ENCODE data around the gene CYP4F3. TPM values are rescaled to one million over a fixed set of nuclear protein-coding genes. Genes with fewer than 3 reads are reported as not detected.
"Not testable (repeated sequence)": the region's sequence is repeated elsewhere in the genome, so short reads cannot be mapped to it uniquely, and the experiment has no call there.

The CYP4F3 gene
- total RNA-seq, 2 experiments from 2014 or later, result 0.10 TPM; not detected in 1

DNA sequence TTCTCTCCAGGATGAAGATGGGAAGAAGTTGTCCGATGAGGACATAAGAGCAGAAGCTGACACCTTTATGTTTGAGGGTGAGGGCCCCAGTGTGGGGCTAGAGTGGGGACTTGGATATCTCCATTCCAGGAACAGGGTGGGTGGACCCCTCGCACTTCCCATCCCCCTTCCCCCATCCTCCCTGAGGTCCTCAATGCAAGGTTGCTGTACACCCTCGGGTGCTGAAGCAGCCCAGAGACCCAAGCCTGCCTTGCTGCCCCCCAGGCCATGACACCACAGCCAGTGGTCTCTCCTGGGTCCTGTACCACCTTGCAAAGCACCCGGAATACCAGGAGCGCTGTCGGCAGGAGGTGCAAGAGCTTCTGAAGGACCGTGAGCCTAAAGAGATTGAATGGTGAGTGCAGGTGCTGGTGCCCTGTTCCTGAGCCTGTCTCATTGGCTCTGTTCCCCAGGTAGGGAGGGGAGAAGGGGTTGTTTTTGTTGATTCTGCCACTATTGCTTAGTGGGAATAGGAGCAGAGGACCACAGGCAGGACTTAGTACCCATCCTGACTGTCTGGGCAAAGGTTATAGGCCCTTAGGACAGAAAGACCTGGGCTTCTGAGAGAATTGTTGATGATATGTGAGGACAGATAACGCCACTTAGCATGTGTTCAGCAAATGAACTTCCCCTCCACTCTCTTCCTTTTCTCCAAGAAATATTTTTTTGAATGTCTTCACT lies 12.0 kb downstream of the CYP4F3 start:
- ChIA-PET CTCF (no interaction called here), POLR2A (no interaction called here)

DNA sequence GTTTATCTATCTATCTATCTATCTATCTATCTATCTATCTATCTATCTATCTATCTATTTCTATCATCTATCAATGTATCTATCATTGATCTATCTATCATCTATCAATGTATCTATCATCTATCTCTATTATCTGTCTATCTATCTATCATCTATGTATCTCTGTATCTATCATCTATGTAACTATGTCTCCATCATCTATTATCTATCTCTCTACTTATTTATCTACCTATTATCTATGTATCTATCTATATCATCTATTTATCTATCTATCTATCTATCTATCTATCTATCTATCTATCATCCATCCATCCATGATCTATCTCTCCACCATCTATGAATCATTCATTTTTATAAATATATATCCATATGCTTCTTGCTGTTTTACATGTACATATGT lies 15.8 kb downstream of the CYP4F3 start:
- ChIA-PET POLR2A (no interaction called here), CTCF (no interaction called here)

DNA sequence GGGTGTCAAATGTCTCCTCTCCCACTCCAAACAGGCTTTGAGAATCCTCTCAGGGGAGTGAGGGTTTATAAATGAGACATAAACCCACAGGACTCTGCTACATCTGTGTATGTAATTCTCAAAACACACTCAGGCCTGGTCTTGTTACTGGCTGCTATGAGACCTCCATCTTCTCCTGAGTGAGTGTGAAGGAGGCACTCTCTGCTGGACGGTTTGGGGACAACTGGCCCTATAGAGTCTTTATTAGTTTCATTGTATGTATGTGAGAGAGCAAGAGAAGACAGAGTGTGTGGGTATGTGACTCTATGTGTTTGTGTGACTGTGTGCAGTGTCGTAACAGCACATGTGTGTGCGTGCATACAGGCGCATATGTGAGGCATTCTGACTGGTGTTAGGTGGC lies 22.6 kb downstream of the CYP4F3 start:
- POLR2A ChIA-PET, result no interaction called here
- CTCF ChIA-PET, result no interaction called here

DNA sequence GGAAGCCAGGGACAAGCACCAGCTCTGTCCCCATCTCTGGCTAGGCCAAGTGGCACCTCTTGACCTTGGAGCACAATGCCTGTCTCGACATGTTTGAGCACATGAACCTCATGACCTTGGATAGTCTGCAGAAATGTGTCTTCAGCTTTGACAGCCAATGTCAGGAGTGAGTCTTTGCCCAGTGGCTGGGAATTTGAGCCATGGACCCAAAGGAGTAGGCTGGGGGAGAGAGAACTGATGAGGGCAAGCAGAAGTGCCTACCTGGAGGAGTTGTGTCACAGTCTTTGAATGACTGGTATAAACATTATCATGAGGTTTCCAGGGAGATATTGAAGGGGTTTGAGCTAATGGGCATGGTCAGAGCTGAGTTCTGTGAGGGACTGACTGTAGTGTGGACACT lies 25.5 kb downstream of the CYP4F3 start:
- POLR2A ChIA-PET, result no interaction called here

DNA sequence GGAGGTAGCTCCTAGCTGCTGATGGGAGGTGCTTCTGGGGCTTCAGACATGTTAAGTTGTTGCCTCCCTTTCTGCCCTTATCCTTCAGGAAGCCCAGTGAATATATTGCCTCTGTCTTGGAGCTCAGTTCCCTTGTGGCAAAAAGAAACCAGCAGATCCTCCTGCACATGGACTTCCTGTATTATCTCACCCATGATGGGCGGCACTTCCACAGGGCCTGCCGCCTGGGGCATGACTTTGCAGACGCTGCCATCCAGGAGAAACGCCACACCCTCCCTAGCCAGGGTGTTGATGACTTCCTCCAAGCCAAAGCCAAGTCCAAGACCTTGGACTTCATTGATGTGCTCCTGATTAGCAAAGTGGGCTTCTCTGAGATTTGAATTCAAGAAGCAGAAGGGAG lies 26.2 kb downstream of the CYP4F3 start:
- CTCF ChIA-PET, result no interaction called here
- POLR2A ChIA-PET, result no interaction called here

More for the DNA sequence above, 25.5 kb downstream of the CYP4F3 start:
- CTCF ChIA-PET, result no interaction called here

DNA sequence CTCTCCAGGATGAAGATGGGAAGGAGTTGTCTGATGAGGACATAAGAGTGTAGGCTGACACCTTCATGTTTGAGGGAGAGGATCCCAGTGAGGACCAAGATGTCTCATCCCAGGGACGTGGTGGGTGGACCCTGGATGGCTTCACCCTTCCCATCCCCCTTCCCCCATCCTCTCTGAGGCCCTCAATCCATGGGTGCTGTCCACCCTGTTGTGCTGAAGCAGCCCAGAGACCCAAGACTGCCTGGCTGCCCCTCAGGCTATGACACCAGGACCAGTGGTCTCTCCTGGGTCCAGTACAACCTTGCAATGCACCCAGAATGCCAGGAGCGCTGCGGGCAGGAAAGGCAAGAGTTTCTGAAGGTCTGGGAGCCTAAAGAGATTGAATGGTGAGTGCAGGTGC lies 28.7 kb downstream of the CYP4F3 start:
- ChIA-PET POLR2A (no interaction called here), CTCF (no interaction called here)

DNA sequence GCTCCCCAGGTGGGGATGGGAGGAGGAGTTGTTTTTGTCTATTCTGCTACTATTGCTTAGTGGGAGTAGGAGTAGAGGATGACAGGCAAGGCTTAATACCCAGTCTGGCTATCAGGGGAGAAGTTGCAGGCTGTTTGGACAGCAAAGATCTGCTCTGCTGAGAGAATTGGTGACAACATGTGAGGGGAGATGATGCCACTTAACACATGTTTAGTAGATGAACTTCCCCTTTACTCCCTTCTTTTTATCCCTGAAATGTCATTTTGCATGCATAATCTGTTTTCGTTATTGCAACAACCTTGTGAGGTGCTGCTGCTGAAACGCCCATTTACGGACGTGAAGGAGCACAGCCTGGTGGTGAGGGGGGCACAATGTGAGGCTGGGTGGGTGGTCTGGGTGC lies 29.2 kb downstream of the CYP4F3 start:
- POLR2A ChIA-PET, result no interaction called here
- CTCF ChIA-PET, result no interaction called here

DNA sequence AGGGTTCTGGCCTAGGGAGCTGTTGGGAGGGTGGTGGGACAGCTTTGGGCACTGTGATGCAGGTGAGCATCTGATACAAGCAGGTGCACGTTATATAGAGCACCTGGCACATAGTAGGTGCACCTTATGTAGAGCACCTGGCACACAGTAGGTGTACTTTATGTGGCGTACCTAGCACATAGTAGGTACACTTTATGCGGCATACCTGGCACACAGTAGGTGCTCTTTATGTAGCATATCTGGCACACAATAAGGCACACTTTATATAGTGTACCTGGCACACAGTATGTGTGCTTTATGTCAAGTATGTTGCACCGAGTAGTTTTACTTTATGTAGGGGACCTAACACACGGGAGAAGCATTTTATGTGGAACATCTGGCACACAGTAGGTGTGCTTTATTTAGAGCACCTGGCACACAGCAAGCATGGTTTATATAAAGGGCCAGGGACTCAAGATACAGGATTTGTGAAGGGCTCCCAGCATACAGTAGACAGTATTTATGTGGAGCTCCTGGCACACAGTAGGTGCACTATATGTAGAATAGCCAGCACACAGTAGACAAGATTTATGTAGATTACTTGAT lies 30.6 kb downstream of the CYP4F3 start:
- POLR2A ChIA-PET, result no interaction called here
- CTCF ChIA-PET, result no interaction called here

DNA sequence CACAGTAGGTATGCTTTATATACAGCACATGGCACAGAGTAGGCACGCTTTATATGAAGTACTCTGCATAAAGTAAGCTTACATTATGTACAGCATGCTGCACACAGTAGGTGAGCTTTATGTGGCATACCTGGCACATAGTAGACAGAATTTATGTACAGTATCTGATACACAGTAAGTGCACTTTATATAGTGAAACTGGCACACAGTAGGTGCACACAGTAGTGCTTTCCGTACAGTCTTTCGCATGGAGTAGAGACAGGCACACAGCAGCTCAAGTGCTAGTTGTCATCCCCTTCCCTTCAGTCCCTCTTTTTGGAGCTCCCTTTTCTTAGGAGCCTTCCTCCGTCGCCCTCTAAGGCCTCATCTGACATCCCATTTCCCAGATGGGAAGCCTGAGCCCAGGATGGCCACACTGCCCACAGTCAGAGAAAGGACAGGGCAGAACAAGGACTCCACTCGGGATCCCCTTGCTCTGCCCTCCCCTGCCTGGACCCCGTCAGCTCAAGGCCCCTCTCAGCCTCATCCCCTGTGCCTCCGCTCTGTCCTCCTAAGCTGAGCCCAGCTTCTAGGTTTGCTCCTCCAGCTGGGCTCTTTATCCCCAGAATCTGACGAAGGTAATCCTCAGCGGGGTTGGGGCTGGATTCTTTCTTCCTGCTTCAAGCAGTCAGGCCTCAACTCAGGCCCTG lies 31.3 kb downstream of the CYP4F3 start:
- POLR2A ChIA-PET, result no interaction called here

DNA sequence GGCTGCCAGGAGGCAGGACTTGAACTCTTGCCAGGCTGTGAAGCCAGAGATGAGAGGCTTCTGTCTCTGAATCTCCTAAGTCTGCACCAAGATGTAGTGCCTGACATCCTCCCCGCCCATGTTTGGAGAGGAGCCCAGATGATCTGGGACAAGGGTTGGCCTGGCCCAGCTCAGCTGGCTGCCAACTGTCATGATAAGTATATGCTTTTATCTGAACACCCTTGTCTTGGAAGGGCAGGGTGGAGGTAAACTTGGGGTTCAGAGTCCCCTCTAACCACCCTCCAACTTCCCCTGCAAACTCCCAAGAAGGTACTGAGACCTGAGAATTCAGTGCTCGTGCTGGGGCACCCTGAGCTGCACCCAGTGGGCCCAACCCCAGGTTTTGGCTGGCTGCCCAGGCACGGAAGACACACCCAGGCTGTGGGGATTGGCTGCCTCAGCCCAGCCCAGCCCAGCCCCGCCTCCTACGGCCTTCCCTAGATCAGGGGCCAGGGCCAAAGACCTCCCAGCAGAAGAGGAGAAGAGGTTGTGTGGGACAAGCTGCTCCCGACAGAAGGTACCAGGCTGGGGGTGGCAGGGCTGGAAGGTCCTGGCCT lies 32.0 kb downstream of the CYP4F3 start, which contains the start of gene CYP4F12:
TSS of gene CYP4F12 (plus strand) at position 508 of the 596 bp plus-strand sequence. CDS start 443 bp downstream, outside the sequence.
- ChIA-PET POLR2A (no interaction called here), CTCF (interaction anchor here (0.5 to 1.1 kb wide), 3 partner anchors 43 to 581 kb away, joined by 3 read pairs; no protein-coding TSS in a partner anchor)

More for the DNA sequence above, 31.3 kb downstream of the CYP4F3 start:
- CTCF ChIA-PET, result interaction anchor here (1.1 kb wide), 1 partner anchor 47 kb away, joined by 3 read pairs; no protein-coding TSS in a partner anchor

DNA sequence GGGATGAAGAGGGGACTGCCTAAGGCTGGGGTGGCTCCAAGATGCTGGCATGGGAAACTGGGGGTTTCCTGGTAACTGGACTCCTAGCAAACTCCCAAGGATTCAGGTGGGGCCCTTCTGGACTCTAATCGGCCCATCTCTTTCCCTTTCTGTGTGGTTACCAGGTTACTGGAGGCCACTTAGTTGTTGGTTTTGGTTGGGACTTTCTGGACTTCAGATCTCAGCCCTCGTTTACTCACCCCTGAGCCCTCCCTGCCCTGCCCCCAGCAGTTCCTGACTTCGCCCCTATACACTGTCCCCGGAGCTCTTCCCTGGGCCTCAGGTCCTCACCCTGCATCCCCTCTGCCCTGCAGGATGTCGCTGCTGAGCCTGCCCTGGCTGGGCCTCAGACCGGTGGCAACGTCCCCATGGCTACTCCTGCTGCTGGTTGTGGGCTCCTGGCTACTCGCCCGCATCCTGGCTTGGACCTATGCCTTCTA lies 32.5 kb downstream of the CYP4F3 start:
- ChIA-PET POLR2A (no interaction called here), CTCF (interaction anchor here (0.5 to 1.1 kb wide), 3 partner anchors 44 to 581 kb away, joined by 3 read pairs; no protein-coding TSS in a partner anchor)

DNA sequence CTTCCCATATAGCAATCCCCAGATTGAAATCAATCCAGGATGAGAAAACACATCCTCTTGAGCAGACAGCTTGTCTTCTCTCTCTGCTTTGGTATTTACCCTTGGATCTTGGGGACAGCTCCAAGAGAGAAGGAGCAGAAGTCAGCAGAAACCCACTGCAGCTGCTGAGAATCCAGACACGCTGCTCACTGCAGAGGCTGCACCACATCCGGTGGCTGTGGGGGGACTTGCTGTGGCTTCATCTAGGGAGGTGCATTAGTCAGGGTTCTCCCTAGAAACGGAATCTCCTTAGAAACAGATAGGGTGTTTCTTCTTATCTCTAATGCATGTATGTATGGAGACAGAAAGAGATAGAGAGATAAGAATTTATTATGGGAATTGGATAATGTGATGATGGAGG lies 34.9 kb downstream of the CYP4F3 start:
- CTCF ChIA-PET, result no interaction called here
- POLR2A ChIA-PET, result no interaction called here

DNA sequence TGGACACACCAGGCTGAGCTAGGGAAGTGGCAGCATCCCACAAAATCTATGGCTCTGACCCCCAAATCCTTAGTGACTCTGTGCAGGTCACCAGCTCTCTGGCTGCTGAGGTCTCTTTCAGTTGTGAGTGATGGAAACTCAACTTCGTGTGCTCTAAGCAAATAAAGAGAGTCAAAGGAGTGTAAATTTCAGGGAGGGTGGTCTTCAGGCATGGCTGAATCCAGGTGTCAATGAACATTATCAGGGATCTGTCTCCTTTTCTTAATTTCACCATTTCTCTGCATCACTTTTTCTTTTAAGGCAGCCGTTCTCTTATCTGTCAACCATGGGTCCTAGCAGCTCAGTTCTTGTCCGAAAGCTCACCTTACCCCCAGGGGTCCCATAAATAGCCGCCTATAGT lies 38.4 kb downstream of the CYP4F3 start:
- CTCF ChIA-PET, result no interaction called here
- POLR2A ChIA-PET, result no interaction called here

DNA sequence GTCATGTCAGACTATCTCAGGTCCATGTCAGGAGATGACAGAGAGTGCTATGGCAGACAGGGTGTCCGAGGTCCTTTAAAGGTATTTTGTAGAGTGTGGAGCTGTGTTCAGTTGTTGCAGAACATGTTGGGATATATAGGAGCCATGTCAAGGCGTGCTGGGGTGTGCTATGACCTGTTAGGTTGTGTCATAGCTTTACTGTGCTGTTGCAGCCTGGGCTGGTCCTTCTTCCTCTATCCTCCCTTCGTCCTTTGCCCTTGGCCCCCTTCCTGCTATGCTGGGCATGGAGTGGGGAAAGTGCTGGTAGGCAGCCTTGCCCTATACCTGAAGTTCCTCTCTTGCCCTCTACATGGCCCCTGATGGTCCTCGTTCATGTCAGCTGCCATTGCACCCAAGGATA lies 39.2 kb downstream of the CYP4F3 start:
- CTCF ChIA-PET, POLR2A ChIA-PET: not testable (repeated sequence)

DNA sequence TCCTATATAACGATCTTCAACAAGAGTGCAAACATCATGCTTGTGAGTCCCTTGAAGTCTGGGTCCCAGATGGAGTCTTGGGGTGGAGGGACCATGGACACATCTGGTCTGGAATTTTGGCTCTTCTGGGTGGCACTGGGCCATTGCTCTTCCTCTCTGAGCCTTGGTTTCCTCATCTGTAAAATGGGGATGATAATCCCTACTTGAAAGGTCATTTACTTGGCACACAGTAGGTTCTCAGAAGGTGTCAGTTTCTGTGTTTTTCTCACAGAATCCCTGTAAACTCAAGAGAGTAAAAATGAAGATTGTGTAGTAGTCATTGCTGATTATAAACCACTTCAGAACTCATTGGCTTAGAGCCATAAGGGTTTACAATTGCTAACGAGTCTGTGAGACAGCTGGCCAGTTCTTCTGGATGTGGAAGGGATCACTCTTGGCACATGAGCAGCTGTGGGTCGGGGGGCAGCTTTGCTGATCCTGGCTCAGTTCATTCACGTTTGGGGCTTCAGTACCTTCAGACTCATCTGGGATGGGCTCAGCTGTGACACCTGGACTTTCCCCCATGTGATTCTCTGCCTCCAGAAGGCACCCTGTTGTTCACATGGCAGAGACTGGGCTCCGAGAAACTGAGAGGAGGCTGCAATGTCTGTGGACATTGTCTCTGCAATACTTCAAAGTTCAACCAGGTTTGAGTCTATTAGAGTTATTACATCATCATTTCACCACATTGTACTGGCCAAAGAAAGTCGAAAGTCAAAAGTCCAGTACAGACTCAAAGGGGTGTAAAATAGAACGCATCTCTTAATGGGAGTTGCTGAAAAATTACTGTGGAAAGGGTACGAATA lies 40.0 kb downstream of the CYP4F3 start:
- ChIA-PET POLR2A (no interaction called here), CTCF (no interaction called here)

DNA sequence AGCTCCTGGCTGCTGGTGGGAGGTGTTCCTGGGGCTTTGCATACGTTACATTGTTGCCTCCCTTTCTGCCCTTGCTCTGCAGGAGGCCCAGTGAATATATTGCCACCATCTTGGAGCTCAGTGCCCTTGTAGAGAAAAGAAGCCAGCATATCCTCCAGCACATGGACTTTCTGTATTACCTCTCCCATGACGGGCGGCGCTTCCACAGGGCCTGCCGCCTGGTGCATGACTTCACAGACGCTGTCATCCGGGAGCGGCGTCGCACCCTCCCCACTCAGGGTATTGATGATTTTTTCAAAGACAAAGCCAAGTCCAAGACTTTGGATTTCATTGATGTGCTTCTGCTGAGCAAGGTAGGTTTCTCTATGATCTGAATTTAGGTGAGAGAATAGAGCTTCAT lies 42.7 kb downstream of the CYP4F3 start:
- CTCF ChIA-PET, result no interaction called here

DNA sequence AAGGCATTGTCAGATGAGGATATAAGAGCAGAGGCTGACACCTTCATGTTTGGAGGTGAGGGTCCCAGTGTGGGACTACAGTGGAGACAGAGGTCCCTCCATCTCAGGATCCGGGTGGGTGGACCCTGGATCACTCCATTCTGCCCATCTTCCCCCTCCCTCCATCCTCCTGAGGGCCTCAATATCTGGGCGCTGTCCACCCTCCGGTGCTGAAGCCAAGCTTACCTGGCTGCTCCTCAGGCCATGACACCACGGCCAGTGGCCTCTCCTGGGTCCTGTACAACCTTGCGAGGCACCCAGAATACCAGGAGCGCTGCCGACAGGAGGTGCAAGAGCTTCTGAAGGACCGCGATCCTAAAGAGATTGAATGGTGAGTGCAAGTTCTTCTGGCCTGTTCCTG lies 44.1 kb downstream of the CYP4F3 start:
- POLR2A ChIA-PET, result no interaction called here
- CTCF ChIA-PET, result no interaction called here

More for the DNA sequence above, 42.7 kb downstream of the CYP4F3 start:
- POLR2A ChIA-PET, result no interaction called here

DNA sequence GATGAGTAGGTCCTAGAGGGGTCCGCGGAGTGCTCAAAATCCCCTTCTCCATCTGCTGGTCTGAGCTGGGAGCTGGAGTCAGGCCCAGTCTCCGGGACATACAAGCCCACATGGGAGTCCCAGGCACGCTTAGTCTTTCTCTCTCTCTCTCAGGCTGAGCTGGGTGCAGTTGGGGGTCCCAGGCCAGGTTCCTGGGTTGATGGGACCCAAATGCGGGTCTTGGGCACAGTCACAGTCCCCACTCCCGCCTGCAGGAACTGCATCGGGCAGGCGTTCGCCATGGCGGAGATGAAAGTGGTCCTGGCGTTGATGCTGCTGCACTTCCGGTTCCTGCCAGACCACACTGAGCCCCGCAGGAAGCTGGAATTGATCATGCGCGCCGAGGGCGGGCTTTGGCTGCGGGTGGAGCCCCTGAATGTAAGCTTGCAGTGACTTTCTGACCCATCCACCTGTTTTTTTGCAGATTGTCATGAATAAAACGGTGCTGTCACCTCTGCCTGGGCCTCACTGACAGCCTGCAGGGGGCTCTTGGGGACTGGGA lies 56.0 kb downstream of the CYP4F3 start:
- CTCF ChIA-PET, result no interaction called here
- POLR2A ChIA-PET, result no interaction called here

DNA sequence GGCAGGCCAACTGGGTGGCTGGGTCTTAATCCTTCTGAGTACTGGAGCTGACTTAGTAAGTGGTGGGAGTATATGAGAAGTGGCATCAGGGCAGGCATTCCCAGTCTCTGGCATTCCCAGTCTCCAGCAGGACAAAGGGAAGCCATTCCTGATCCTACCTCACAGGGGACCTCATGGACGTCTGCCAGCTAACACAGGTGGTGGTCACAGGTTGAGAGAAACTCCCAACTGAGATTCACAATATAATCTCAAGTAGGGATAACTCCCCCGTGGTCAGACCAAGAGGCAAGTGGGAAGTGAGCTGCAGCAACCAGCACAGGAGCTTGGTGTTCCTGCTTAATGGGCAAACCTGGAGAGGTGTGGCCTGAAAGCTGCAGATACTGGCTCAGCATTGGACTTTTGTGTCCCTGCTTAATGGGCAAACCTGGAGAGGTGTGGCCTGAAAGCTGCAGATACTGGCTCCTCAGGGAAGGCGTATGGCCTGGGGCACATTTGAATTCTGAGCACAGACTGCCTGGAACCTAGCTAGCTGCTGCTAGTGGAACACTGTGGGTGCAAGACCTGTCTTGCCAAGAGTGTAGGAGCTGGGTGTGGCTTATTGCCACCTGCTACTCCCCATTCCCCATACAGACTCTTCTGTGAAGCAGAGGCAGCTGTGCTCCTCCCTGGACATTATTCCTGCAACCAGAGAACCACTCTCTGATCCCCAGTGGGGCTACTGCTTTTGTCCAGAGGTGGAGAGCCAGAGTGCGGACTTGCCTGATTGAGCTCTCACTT lies 61.2 kb downstream of the CYP4F3 start:
- CTCF ChIA-PET, result interaction anchor here (0.6 kb wide), 1 partner anchor 14 kb away, joined by 3 read pairs; no protein-coding TSS in a partner anchor
- POLR2A ChIA-PET, result no interaction called here

Data from activated CD8-positive, alpha-beta memory T cell treated with anti-CD3 and anti-CD28 coated beads for 36 hours (primary cell).